Sigmoid colon (tissue), 4 donors: ENCODE measurements around the gene SRD5A3.

Experiments
- CTCF ChIP-seq, 4 experiments: fragments of 450-650 bp in 3 of 4; fragments of 200-600 bp in 1 of 4; IDR thresholded peaks; one replicate each; pipeline ENCODE4 v1.5.1; 2016 to 2019; ENCODE audit warnings: antibody characterized with exemption in 4 of 4, mild to moderate bottlenecking in 3 of 4, moderate library complexity in 2 of 4
- POLR2A ChIP-seq, 2 donors: fragments of 450-650 bp; IDR thresholded peaks; one replicate each; pipeline ENCODE4 v1.6.1; 2016; ENCODE audit warnings: antibody characterized with exemption in 2 of 2, mild to moderate bottlenecking in 2 of 2, moderate library complexity in 2 of 2
- POLR2AphosphoS5 ChIP-seq, 4 donors: sonication (generic); formaldehyde crosslinking; IDR thresholded peaks; one replicate each; pipeline ENCODE4 v1.6.1; 2017; ENCODE audit warnings: antibody characterized with exemption in 4 of 4

DNA sequence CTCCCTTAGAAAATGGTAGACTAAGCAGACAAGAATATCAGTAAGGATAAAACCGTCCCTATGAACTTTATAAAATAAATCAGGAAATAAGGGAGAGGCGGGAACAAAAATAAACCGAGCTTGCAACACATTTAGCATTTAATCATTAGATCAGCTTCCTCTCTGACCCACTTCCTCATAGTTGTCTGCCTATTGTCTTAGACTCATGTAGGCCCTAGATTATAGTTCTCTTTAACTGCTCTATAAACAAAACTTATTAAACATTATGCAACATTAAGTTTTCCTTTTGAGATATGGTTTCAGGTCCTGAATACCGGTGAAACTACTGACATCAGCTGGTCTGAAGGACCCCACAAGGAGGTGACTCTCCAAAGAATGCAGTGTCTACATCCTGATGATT, 15.8 kb upstream of the SRD5A3 start:
- TF ChIP-seq CTCF (IDR thresholded peaks at IDR 0.05) (no peak), POLR2A (IDR thresholded peaks at IDR 0.05) (no peak), POLR2AphosphoS5 (IDR thresholded peaks at IDR 0.05) (no peak)
